ENCODE results near the gene ESPN. TPM values are rescaled to one million over a fixed set of nuclear protein-coding genes. Genes with fewer than 3 reads are reported as not detected.

The ESPN gene
- total and polyA plus RNA-seq, 10 of the 15 experiments (the other 5 are each of a cell fraction or from before 2014, with no cell fraction given) = 0.18 to 0.71 (median 0.59) TPM; not detected in 7

DNA sequence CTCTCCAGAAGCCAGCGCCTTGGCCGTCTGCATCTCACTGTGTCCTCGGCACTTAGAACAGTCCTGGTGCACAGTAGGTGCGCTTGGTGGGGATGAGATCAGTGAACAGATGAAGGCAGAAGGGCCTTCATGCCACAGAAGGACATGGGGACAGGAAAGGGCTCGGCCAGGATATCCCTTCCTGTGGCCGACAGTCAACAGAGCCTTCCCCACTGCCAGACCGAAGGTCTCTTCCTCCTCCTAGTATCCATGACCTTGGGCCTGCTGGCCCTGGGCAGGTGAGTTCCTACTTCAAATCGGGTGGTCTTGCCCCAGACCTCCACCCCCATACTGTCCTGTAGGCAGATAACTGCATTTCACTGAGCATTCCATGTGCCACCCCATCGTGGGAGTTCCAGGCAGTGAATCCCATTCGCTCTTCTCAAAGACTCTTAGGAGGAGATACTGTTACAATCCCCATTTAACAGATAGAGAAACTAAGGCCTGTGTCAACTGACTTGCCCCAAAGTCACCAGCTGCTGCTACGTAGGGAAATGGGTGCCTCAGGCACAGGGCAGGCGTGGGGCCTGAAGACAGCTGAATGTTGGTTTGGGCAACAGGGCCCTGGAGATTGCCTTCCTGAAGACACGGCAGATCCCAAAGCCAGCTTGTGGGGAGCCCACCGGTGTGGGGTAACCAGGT lies 63.4 kb downstream of the ESPN start:
- 65% methylated on average over 13 of the region's 14 CpGs for WGBS (ENCODE audit: insufficient coverage, insufficient replicate concordance, low lambda C conversion rate, missing lambda C conversion rate)
- in situ Hi-C loops (cut with MboI) = loop anchor here (25.0 kb wide), 1 partner anchor 724 kb away; no protein-coding TSS in a partner anchor
- Histone ChIP-seq H4K20me1 (ENCODE audit: control insufficient read depth, insufficient read depth) (peaks cover 2% of the 10 kb centered on the region; the same call in 1 of the 2 replicates), H3K36me3 (ENCODE audit: control insufficient read depth in 2 of 2, insufficient read depth in 2 of 2, low read length in 1 of 2) (no peaks in the 10 kb centered on the region), H3K4me3 (no peak overlapping the region), H3K27me3 (replicated peaks in 1 of 2; ENCODE audit: control insufficient read depth in 2 of 2, insufficient read depth in 2 of 2, low read length in 1 of 2) (peaks cover 2 to 3% of the 10 kb centered on the region in 2 experiments; a peak in 3 of 4 replicates), H3K4me2 (ENCODE audit: control insufficient read depth, insufficient read depth) (no peak overlapping the region), H3K79me2 (ENCODE audit: control insufficient read depth, insufficient read depth, low read length) (no peaks in the 10 kb centered on the region), H2AFZ (ENCODE audit: control insufficient read depth, low read depth, low read length) (no peak overlapping the region), H3K27ac (ENCODE audit: control insufficient read depth, insufficient read depth) (no peak overlapping the region), H3K4me1 (ENCODE audit: control insufficient read depth, insufficient read depth, low read length) (no peaks in the 10 kb centered on the region), H3K9ac (ENCODE audit: control insufficient read depth, insufficient read depth, low read length) (no peak overlapping the region), H3K9me3 (replicated peaks; ENCODE audit: control insufficient read depth, insufficient read depth, low read length) (no peaks in the 10 kb centered on the region)
- no peak for DNase-seq (ENCODE audit: low read depth, low spot score)
- CTCF ChIA-PET = interaction anchor here (0.6 to 3.6 kb wide), 8 partner anchors 8 to 159 kb away, joined by 3 to 24 read pairs (median 4); no protein-coding TSS in a partner anchor
- no TSS peak for BruUV-seq (replicated peaks)
- SMC1A ChIA-PET (ENCODE audit: uncharacterized antibody, unreplicated experiment) = no interaction called here
- POLR2A ChIA-PET = no interaction called here
- RAD21 ChIA-PET (ENCODE audit: unreplicated experiment) = interaction anchor here (0.7 to 1.4 kb wide), 2 partner anchors 94 to 121 kb away, joined by 3 read pairs; no protein-coding TSS in a partner anchor
- intact Hi-C loops (cut with micrococcal nuclease; ENCODE audit: unreplicated experiment) = no loop called here
- TF ChIP-seq RAD51 (IDR thresholded peaks at IDR 0.05) (no peak), RCOR1 (conservative IDR thresholded peaks at IDR 0.05; ENCODE audit: low read depth, low read length) (no peak), FOXM1 (IDR thresholded peaks at IDR 0.05; ENCODE audit: low read depth, low read length) (no peak), POLR2AphosphoS5 (IDR thresholded peaks at IDR 0.05; ENCODE audit: low read length) (no peak), PAX5 (IDR thresholded peaks at IDR 0.05; ENCODE audit: borderline replicate concordance, low read depth, low read length) (no peak), EGR1 (IDR thresholded peaks at IDR 0.05; ENCODE audit: borderline replicate concordance in 1 of 2, low read depth in 2 of 2, low read length in 2 of 2) (no peak), ZSCAN29 (IDR thresholded peaks at IDR 0.05) (no peak), TCF3 (IDR thresholded peaks at IDR 0.05; ENCODE audit: borderline replicate concordance, insufficient read depth, low read depth, low read length) (no peak), NR2C2 (IDR thresholded peaks at IDR 0.05; ENCODE audit: borderline replicate concordance, control insufficient read depth, insufficient read length, low read depth) (no peak), POLR2A (IDR thresholded peaks at IDR 0.05; ENCODE audit: low read depth, low read length) (no peak), SREBF2 (IDR thresholded peaks at IDR 0.05; ENCODE audit: low read length) (no peak), STAT3 (IDR thresholded peaks at IDR 0.05; ENCODE audit: low read depth, low read length) (no peak), LARP7 (IDR thresholded peaks at IDR 0.05) (no peak), MEF2B (IDR thresholded peaks at IDR 0.05; ENCODE audit: partially characterized antibody, poor library complexity, severe bottlenecking) (no peak), HCFC1 (IDR thresholded peaks at IDR 0.05; ENCODE audit: low read length) (no peak), CREM (IDR thresholded peaks at IDR 0.05; ENCODE audit: low read depth) (no peak), CHD4 (IDR thresholded peaks at IDR 0.05) (no peak)
- TF ChIP-seq, protein P1, sequence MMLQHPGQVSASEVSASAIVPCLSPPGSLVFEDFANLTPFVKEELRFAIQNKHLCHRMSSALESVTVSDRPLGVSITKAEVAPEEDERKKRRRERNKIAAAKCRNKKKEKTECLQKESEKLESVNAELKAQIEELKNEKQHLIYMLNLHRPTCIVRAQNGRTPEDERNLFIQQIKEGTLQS (IDR thresholded peaks at IDR 0.05; ENCODE audit: borderline replicate concordance, extremely low read depth, low read depth, low read length) = no peak
- TF ChIP-seq, protein P2, sequence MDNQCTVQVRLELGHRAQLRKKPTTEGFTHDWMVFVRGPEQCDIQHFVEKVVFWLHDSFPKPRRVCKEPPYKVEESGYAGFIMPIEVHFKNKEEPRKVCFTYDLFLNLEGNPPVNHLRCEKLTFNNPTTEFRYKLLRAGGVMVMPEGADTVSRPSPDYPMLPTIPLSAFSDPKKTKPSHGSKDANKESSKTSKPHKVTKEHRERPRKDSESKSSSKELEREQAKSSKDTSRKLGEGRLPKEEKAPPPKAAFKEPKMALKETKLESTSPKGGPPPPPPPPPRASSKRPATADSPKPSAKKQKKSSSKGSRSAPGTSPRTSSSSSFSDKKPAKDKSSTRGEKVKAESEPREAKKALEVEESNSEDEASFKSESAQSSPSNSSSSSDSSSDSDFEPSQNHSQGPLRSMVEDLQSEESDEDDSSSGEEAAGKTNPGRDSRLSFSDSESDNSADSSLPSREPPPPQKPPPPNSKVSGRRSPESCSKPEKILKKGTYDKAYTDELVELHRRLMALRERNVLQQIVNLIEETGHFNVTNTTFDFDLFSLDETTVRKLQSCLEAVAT (IDR thresholded peaks at IDR 0.05) = no peak
- no peak for FAIRE-seq
- ATAC-seq = no peak

Measured in GM12878 (cell line).